Measurements from ENCODE around the gene KRTAP4-12. TPM values are rescaled to one million over a fixed set of nuclear protein-coding genes. Genes with fewer than 3 reads are reported as not detected.
A peak's percentile ranks its signal among the peaks of the same experiment; 100 is the strongest.
"Not testable (repeated sequence)": the region's sequence is repeated elsewhere in the genome, so short reads cannot be mapped to it uniquely, and the experiment has no call there.

KRTAP4-12 gene
- total RNA-seq, 1 donor from 2014 or later = not detected

GRCh38 chr17:41125064-41125463 is 1.1 kb upstream of the KRTAP4-12 start:
- H3K9me3 ChIP-seq (ENCODE audit: insufficient read depth, low read depth, low read length) = no peaks in the 10 kb centered on the region
- H4K20me1 ChIP-seq (ENCODE audit: insufficient read depth, low read length) = no peaks in the 10 kb centered on the region
- H3K4me1 ChIP-seq (ENCODE audit: insufficient read depth, low read length) = no peaks in the 10 kb centered on the region
- no peak overlapping the region for H3K4me2 ChIP-seq (ENCODE audit: low read length)
- H3K79me2 ChIP-seq (ENCODE audit: insufficient read depth, low read length) = no peaks in the 10 kb centered on the region
- no peak overlapping the region for H3K9ac ChIP-seq (ENCODE audit: low read length)
- H3K36me3 ChIP-seq (ENCODE audit: insufficient read depth, low read length) = no peaks in the 10 kb centered on the region
- Mint-ChIP-seq H3K4me1 (ENCODE audit: low read depth, unreplicated experiment) (peaks cover 10% of the 10 kb centered on the region), H3K27me3 (ENCODE audit: low read depth, unreplicated experiment) (no peaks in the 10 kb centered on the region), H3K4me3 (ENCODE audit: unreplicated experiment) (no peak overlapping the region), H3K9me3 (ENCODE audit: unreplicated experiment) (peaks cover 4% of the 10 kb centered on the region), H3K27ac (ENCODE audit: unreplicated experiment) (no peak overlapping the region), H3K36me3 (ENCODE audit: low read depth, unreplicated experiment) (no peaks in the 10 kb centered on the region)
- no peak overlapping the region for H3K27ac ChIP-seq (ENCODE audit: low read depth, low read length)
- H2AFZ ChIP-seq (ENCODE audit: low read depth, low read length) = no peak overlapping the region
- no peak for DNase-seq (ENCODE audit: low read depth)
- no peak for TF ChIP-seq EZH2 (IDR thresholded peaks at IDR 0.05; ENCODE audit: insufficient read depth, low read length)
- TF ChIP-seq CTCF (IDR thresholded peaks at IDR 0.05; ENCODE audit: insufficient read depth, low read depth, low read length) = no peak
- H3K4me3 ChIP-seq (ENCODE audit: insufficient read depth, low read depth, low read length) = no peak overlapping the region
- no peaks in the 10 kb centered on the region for H3K27me3 ChIP-seq (ENCODE audit: insufficient read depth, low read length)
- FAIRE-seq = no peak

GRCh38 chr17:41123292-41123990 is 541 bp downstream of the KRTAP4-12 start:
- H3K27me3 ChIP-seq (ENCODE audit: insufficient read depth, low read length); H3K9me3 ChIP-seq (ENCODE audit: insufficient read depth, low read depth, low read length); H3K36me3 Mint-ChIP-seq (ENCODE audit: low read depth, unreplicated experiment); H3K4me2 ChIP-seq (ENCODE audit: low read length); H4K20me1 ChIP-seq (ENCODE audit: insufficient read depth, low read length); H3K27me3 Mint-ChIP-seq (ENCODE audit: low read depth, unreplicated experiment); H3K4me3 ChIP-seq (ENCODE audit: insufficient read depth, low read depth, low read length); FAIRE-seq; H3K9me3 Mint-ChIP-seq (ENCODE audit: unreplicated experiment); H3K36me3 ChIP-seq (ENCODE audit: insufficient read depth, low read length); H2AFZ ChIP-seq (ENCODE audit: low read depth, low read length); H3K27ac ChIP-seq (ENCODE audit: low read depth, low read length); DNase-seq (ENCODE audit: low read depth); H3K27ac Mint-ChIP-seq (ENCODE audit: unreplicated experiment); H3K4me1 ChIP-seq (ENCODE audit: insufficient read depth, low read length); H3K79me2 ChIP-seq (ENCODE audit: insufficient read depth, low read length); H3K4me3 Mint-ChIP-seq (ENCODE audit: unreplicated experiment); H3K9ac ChIP-seq (ENCODE audit: low read length): not testable (repeated sequence)
- H3K4me1 Mint-ChIP-seq (ENCODE audit: low read depth, unreplicated experiment) = peaks cover 18% of the 10 kb centered on the region

GRCh38 chr17:41121742-41122141 is 2.2 kb downstream of the KRTAP4-12 start:
- Mint-ChIP-seq H3K27me3 (ENCODE audit: low read depth, unreplicated experiment) (peaks cover 2% of the 10 kb centered on the region), H3K36me3 (ENCODE audit: low read depth, unreplicated experiment) (no peaks in the 10 kb centered on the region), H3K27ac (ENCODE audit: unreplicated experiment) (no peak overlapping the region), H3K4me3 (ENCODE audit: unreplicated experiment) (no peak overlapping the region), H3K4me1 (ENCODE audit: low read depth, unreplicated experiment) (peaks cover 22% of the 10 kb centered on the region), H3K9me3 (ENCODE audit: unreplicated experiment) (peaks cover 2% of the 10 kb centered on the region)
- TF ChIP-seq EZH2 (IDR thresholded peaks at IDR 0.05; ENCODE audit: insufficient read depth, low read length) (no peak), CTCF (IDR thresholded peaks at IDR 0.05; ENCODE audit: insufficient read depth, low read depth, low read length) (no peak)
- no peak for FAIRE-seq
- Histone ChIP-seq H3K27ac (ENCODE audit: low read depth, low read length) (no peak overlapping the region), H3K4me1 (ENCODE audit: insufficient read depth, low read length) (peaks cover 4% of the 10 kb centered on the region), H3K27me3 (ENCODE audit: insufficient read depth, low read length) (no peaks in the 10 kb centered on the region), H3K36me3 (ENCODE audit: insufficient read depth, low read length) (no peaks in the 10 kb centered on the region), H4K20me1 (ENCODE audit: insufficient read depth, low read length) (no peaks in the 10 kb centered on the region), H3K9ac (ENCODE audit: low read length) (no peak overlapping the region), H3K79me2 (ENCODE audit: insufficient read depth, low read length) (no peaks in the 10 kb centered on the region), H3K4me3 (ENCODE audit: insufficient read depth, low read depth, low read length) (no peak overlapping the region), H3K4me2 (ENCODE audit: low read length) (no peak overlapping the region), H2AFZ (ENCODE audit: low read depth, low read length) (no peak overlapping the region), H3K9me3 (ENCODE audit: insufficient read depth, low read depth, low read length) (no peaks in the 10 kb centered on the region)
- DNase-seq (ENCODE audit: low read depth) = no peak

- not testable (repeated sequence) for H3K4me1 ChIP-seq (ENCODE audit: insufficient read depth, low read length); H3K36me3 ChIP-seq (ENCODE audit: insufficient read depth, low read length); H3K27me3 Mint-ChIP-seq (ENCODE audit: low read depth, unreplicated experiment); H3K36me3 Mint-ChIP-seq (ENCODE audit: low read depth, unreplicated experiment); H3K4me3 ChIP-seq (ENCODE audit: insufficient read depth, low read depth, low read length); H3K27ac ChIP-seq (ENCODE audit: low read depth, low read length); H3K27me3 ChIP-seq (ENCODE audit: insufficient read depth, low read length); H3K4me3 Mint-ChIP-seq (ENCODE audit: unreplicated experiment); H3K4me2 ChIP-seq (ENCODE audit: low read length); H2AFZ ChIP-seq (ENCODE audit: low read depth, low read length); H3K79me2 ChIP-seq (ENCODE audit: insufficient read depth, low read length); H3K9me3 Mint-ChIP-seq (ENCODE audit: unreplicated experiment); DNase-seq (ENCODE audit: low read depth); H4K20me1 ChIP-seq (ENCODE audit: insufficient read depth, low read length); H3K9ac ChIP-seq (ENCODE audit: low read length); H3K9me3 ChIP-seq (ENCODE audit: insufficient read depth, low read depth, low read length)
- peak overlapping the region; percentile 50 for H3K27ac Mint-ChIP-seq (ENCODE audit: unreplicated experiment)
- peak; percentile 98 for FAIRE-seq
- peaks cover 22% of the 10 kb centered on the region for H3K4me1 Mint-ChIP-seq (ENCODE audit: low read depth, unreplicated experiment)
These were observed 4.0 kb downstream of the KRTAP4-12 start for GRCh38 chr17:41119696-41120690.

Data from astrocyte (in vitro differentiated cells and primary cell).